Measurements from ENCODE around the gene KCTD2.

DNA sequence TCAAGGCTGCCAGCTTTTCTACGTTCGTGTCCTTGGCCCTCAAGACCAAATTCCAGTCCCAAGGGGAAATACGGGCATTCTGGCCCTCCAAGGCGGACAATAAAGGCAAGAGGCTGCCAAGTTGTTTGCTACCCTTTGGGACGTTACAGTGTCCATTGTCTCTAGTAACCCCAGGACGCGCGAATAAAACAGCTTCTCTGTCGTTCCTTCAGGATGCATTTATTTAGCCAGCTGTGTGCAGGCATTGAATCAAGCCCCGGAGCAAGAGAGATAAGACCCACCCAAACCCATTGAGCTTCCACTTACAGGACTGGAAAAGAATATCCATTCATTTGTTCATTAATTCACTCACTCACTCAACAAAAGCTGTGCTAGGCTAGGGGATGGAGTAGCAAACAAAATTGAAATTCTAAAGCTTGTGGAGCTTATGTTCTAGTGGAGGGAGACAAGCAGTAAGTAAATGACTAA is 33.9 kb upstream of the KCTD2 start:
- no peak for TF ChIP-seq SP1 (CRISPR knock-in tag; IDR thresholded peaks at IDR 0.05)
- TF ChIP-seq ESRRA (IDR thresholded peaks at IDR 0.05; ENCODE audit: borderline replicate concordance, low read depth), result no peak
- TF ChIP-seq, protein P1, sequence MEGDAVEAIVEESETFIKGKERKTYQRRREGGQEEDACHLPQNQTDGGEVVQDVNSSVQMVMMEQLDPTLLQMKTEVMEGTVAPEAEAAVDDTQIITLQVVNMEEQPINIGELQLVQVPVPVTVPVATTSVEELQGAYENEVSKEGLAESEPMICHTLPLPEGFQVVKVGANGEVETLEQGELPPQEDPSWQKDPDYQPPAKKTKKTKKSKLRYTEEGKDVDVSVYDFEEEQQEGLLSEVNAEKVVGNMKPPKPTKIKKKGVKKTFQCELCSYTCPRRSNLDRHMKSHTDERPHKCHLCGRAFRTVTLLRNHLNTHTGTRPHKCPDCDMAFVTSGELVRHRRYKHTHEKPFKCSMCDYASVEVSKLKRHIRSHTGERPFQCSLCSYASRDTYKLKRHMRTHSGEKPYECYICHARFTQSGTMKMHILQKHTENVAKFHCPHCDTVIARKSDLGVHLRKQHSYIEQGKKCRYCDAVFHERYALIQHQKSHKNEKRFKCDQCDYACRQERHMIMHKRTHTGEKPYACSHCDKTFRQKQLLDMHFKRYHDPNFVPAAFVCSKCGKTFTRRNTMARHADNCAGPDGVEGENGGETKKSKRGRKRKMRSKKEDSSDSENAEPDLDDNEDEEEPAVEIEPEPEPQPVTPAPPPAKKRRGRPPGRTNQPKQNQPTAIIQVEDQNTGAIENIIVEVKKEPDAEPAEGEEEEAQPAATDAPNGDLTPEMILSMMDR (IDR thresholded peaks at IDR 0.05 in 2 of 3, conservative IDR thresholded peaks at IDR 0.05 in 1 of 3; ENCODE audit: insufficient read depth in 2 of 3, low read depth in 1 of 3, low read length in 3 of 3), result no peak
- TF ChIP-seq NFIX (CRISPR knock-in tag; IDR thresholded peaks at IDR 0.05; ENCODE audit: low read depth), result no peak
- no peak for TF ChIP-seq FOXA3 (CRISPR knock-in tag; conservative IDR thresholded peaks at IDR 0.05 in 1 of 2, IDR thresholded peaks at IDR 0.05 in 1 of 2)
- no peak for TF ChIP-seq EZH2 (IDR thresholded peaks at IDR 0.05; ENCODE audit: borderline replicate concordance, low read depth, low read length)
- TF ChIP-seq RAD21 (CRISPR knock-in tag; conservative IDR thresholded peaks at IDR 0.05 in 1 of 2, IDR thresholded peaks at IDR 0.05 in 1 of 2), result no peak
- no peak for TF ChIP-seq CBX1 (IDR thresholded peaks at IDR 0.05; ENCODE audit: low read depth)
- no peak for TF ChIP-seq POLR2AphosphoS5 (IDR thresholded peaks at IDR 0.05; ENCODE audit: control insufficient read depth, insufficient read depth, low read depth, low read length)
- TF ChIP-seq FOXP1 (CRISPR knock-in tag; IDR thresholded peaks at IDR 0.05), result no peak
- TF ChIP-seq MTA1 (IDR thresholded peaks at IDR 0.05; ENCODE audit: borderline replicate concordance), result no peak
- no peak for TF ChIP-seq NFYB (IDR thresholded peaks at IDR 0.05; ENCODE audit: extremely low read depth, insufficient read length)
- TF ChIP-seq ZNF232 (CRISPR knock-in tag; IDR thresholded peaks at IDR 0.05), result no peak
